ENCODE results near the gene AGPAT1. TPM values are rescaled to one million over a fixed set of nuclear protein-coding genes. Genes with fewer than 3 reads are reported as not detected.

The AGPAT1 gene
- polyA plus RNA-seq, 3 donors, result 9.9 to 34.4 (median 11.3) TPM

DNA sequence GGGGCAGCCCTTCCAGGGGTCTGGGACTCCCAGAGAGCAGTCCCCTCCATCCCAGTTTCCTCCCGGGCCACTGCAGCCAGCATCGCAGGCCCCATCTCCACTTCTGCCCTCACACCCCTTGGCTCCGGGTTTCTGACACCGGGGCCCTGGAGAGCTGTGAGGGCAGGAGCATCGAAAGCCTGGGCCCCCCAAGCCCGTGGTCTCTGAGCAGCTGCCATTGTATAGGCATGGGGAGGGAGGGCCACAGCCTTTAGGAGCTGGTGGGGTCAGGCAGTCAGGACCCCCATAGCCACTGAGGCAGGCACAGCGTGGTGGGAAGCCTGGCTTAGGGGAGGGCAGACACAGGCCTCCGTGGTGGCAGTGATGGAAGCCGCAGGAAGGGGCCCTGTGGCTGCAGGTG is 26.3 kb upstream of the AGPAT1 start:
- 100% methylated on average over 4 of the region's 9 CpGs for WGBS (ENCODE audit: insufficient coverage)
- Histone ChIP-seq H3K9me3 (replicated peaks in 1 of 2; ENCODE audit: control insufficient read depth in 1 of 2, insufficient read depth in 1 of 2, low read length in 2 of 2) (no peaks in the 10 kb centered on the region), H3K4me1 (ENCODE audit: control insufficient read depth in 1 of 2, insufficient read depth in 2 of 2, low read length in 2 of 2) (peaks cover 6 to 9% of the 10 kb centered on the region in 2 donors), H3K79me2 (ENCODE audit: insufficient read depth, low read length) (no peaks in the 10 kb centered on the region), H4K20me1 (ENCODE audit: insufficient read depth, low read length) (no peaks in the 10 kb centered on the region), H3K36me3 (replicated peaks in 1 of 2; ENCODE audit: control insufficient read depth in 1 of 2, insufficient read depth in 2 of 2, low read length in 2 of 2) (no peaks in the 10 kb centered on the region), H3K27me3 (ENCODE audit: control insufficient read depth in 2 of 2, insufficient read depth in 2 of 2, low read length in 2 of 2) (no peaks in the 10 kb centered on the region), H3K4me2 (replicated peaks; ENCODE audit: extremely low read depth, low read length, poor library complexity, severe bottlenecking) (no peak overlapping the region), H2AFZ (ENCODE audit: insufficient read depth, low read depth, low read length, poor library complexity, severe bottlenecking) (no peak overlapping the region), H3K9ac (ENCODE audit: insufficient read depth, low read length, poor library complexity, severe bottlenecking) (no peak overlapping the region), H3K4me3 (replicated peaks in 1 of 3; ENCODE audit: low read depth in 2 of 3, low read length in 3 of 3) (no peak overlapping the region), H3K27ac (ENCODE audit: low read depth in 1 of 2, low read length in 2 of 2) (no peak overlapping the region)
- no peaks in the 10 kb centered on the region for H3K36me3 Mint-ChIP-seq
- H3K4me3 Mint-ChIP-seq, result no peak overlapping the region
- peaks cover 10% of the 10 kb centered on the region for H3K4me1 Mint-ChIP-seq
- H3K27ac Mint-ChIP-seq, result no peak overlapping the region
- peaks cover 9 to 15% (median 13%) of the 10 kb centered on the region in 3 donors for H3K27me3 Mint-ChIP-seq (ENCODE audit: low read depth in 3 of 3)
- intact Hi-C loops (cut with micrococcal nuclease), result no loop called here
- no peak for DNase-seq
- TF ChIP-seq, protein P1, sequence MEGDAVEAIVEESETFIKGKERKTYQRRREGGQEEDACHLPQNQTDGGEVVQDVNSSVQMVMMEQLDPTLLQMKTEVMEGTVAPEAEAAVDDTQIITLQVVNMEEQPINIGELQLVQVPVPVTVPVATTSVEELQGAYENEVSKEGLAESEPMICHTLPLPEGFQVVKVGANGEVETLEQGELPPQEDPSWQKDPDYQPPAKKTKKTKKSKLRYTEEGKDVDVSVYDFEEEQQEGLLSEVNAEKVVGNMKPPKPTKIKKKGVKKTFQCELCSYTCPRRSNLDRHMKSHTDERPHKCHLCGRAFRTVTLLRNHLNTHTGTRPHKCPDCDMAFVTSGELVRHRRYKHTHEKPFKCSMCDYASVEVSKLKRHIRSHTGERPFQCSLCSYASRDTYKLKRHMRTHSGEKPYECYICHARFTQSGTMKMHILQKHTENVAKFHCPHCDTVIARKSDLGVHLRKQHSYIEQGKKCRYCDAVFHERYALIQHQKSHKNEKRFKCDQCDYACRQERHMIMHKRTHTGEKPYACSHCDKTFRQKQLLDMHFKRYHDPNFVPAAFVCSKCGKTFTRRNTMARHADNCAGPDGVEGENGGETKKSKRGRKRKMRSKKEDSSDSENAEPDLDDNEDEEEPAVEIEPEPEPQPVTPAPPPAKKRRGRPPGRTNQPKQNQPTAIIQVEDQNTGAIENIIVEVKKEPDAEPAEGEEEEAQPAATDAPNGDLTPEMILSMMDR (IDR thresholded peaks at IDR 0.05), result no peak
- H3K9me3 Mint-ChIP-seq, result peaks cover 0 to 6% (median 0%) of the 10 kb centered on the region in 7 donors

- no peak overlapping the region for H3K9ac ChIP-seq (ENCODE audit: insufficient read depth, low read length, poor library complexity, severe bottlenecking)
- no peak for DNase-seq
- H3K27me3 ChIP-seq (ENCODE audit: control insufficient read depth in 2 of 2, insufficient read depth in 2 of 2, low read length in 2 of 2), result no peaks in the 10 kb centered on the region
- H4K20me1 ChIP-seq (ENCODE audit: insufficient read depth, low read length), result no peaks in the 10 kb centered on the region
- no peaks in the 10 kb centered on the region for H3K79me2 ChIP-seq (ENCODE audit: insufficient read depth, low read length)
- no peak overlapping the region for H2AFZ ChIP-seq (ENCODE audit: insufficient read depth, low read depth, low read length, poor library complexity, severe bottlenecking)
- peaks cover 5 to 16% (median 7%) of the 10 kb centered on the region in 3 donors for H3K27me3 Mint-ChIP-seq (ENCODE audit: low read depth in 3 of 3)
- H3K27ac ChIP-seq (ENCODE audit: low read depth in 1 of 2, low read length in 2 of 2), result no peak overlapping the region
- intact Hi-C loops (cut with micrococcal nuclease), result no loop called here
- H3K36me3 Mint-ChIP-seq, result no peaks in the 10 kb centered on the region
- H3K4me3 ChIP-seq (replicated peaks in 1 of 3; ENCODE audit: low read depth in 2 of 3, low read length in 3 of 3), result no peak overlapping the region
- H3K9me3 ChIP-seq (replicated peaks in 1 of 2; ENCODE audit: control insufficient read depth in 1 of 2, insufficient read depth in 1 of 2, low read length in 2 of 2), result no peaks in the 10 kb centered on the region
- H3K4me1 ChIP-seq (ENCODE audit: control insufficient read depth in 1 of 2, insufficient read depth in 2 of 2, low read length in 2 of 2), result peaks cover 15 to 19% of the 10 kb centered on the region in 2 donors
- H3K27ac Mint-ChIP-seq, result peak overlapping the region in 1 of 7 donors; percentile 30
- TF ChIP-seq, protein P1 (IDR thresholded peaks at IDR 0.05), result no peak
- H3K4me3 Mint-ChIP-seq, result no peak overlapping the region
- WGBS (ENCODE audit: insufficient coverage), result 96% methylated on average over 11 of the region's 13 CpGs
- H3K36me3 ChIP-seq (replicated peaks in 1 of 2; ENCODE audit: control insufficient read depth in 1 of 2, insufficient read depth in 2 of 2, low read length in 2 of 2), result no peaks in the 10 kb centered on the region
- peaks cover 0 to 2% (median 0%) of the 10 kb centered on the region in 7 donors for H3K9me3 Mint-ChIP-seq
- H3K4me1 Mint-ChIP-seq, result peaks cover 17% of the 10 kb centered on the region
- no peak overlapping the region for H3K4me2 ChIP-seq (replicated peaks; ENCODE audit: extremely low read depth, low read length, poor library complexity, severe bottlenecking)
These were observed 25.0 kb upstream of the AGPAT1 start for GRCh38 chr6:32200711-32201475.
